ENCODE measurements around the gene ESD.
"Not testable (repeated sequence)": the region's sequence is repeated elsewhere in the genome, so short reads cannot be mapped to it uniquely, and the experiment has no call there.

ESD gene

GRCh38 chr13:46795321-46795720 lies 1.6 kb downstream of the ESD start:
- no peak for DNase-seq (ENCODE audit: low spot score)

- no peak for DNase-seq (ENCODE audit: low spot score)
Observed at GRCh38 chr13:46783504-46783903, 13.5 kb downstream of the ESD start.

GRCh38 chr13:46782691-46783090 lies 14.3 kb downstream of the ESD start:
- no peak for DNase-seq (ENCODE audit: low spot score)

- no peak for DNase-seq (ENCODE audit: low spot score)
Observed at GRCh38 chr13:46782066-46782465, 14.9 kb downstream of the ESD start.

- no peak for DNase-seq (ENCODE audit: low spot score)
Observed at GRCh38 chr13:46778890-46779289, 18.1 kb downstream of the ESD start.

- no peak for DNase-seq (ENCODE audit: low spot score)
Observed at GRCh38 chr13:46778095-46778494, 18.9 kb downstream of the ESD start.

- DNase-seq (ENCODE audit: low spot score) = no peak
Observed at GRCh38 chr13:46775385-46776107, 21.4 kb downstream of the ESD start.

- DNase-seq (ENCODE audit: low spot score) = no peak
Observed at GRCh38 chr13:46773541-46773940, 23.4 kb downstream of the ESD start.

- no peak for DNase-seq (ENCODE audit: low spot score)
Observed at GRCh38 chr13:46771693-46772092, 25.3 kb downstream of the ESD start.

GRCh38 chr13:46769925-46770324 lies 27.0 kb downstream of the ESD start:
- DNase-seq (ENCODE audit: low spot score) = not testable (repeated sequence)

GRCh38 chr13:46761866-46762265 lies 35.1 kb downstream of the ESD start:
- no peak for DNase-seq (ENCODE audit: low spot score)

- no peak for DNase-seq (ENCODE audit: low spot score)
Observed at GRCh38 chr13:46761174-46761573, 35.8 kb downstream of the ESD start.

- no peak for DNase-seq (ENCODE audit: low spot score)
Observed at GRCh38 chr13:46759846-46760245, 37.1 kb downstream of the ESD start.

- no peak for DNase-seq (ENCODE audit: low spot score)
Observed at GRCh38 chr13:46757640-46758039, 39.3 kb downstream of the ESD start.

GRCh38 chr13:46756977-46757376 lies 40.0 kb downstream of the ESD start:
- DNase-seq (ENCODE audit: low spot score) = no peak

GRCh38 chr13:46755508-46755907 lies 41.5 kb downstream of the ESD start:
- not testable (repeated sequence) for DNase-seq (ENCODE audit: low spot score)

- DNase-seq (ENCODE audit: low spot score) = no peak
Observed at GRCh38 chr13:46754812-46755211, 42.1 kb downstream of the ESD start.

GRCh38 chr13:46753917-46754316 lies 43.0 kb downstream of the ESD start:
- no peak for DNase-seq (ENCODE audit: low spot score)

GRCh38 chr13:46753137-46753536 lies 43.8 kb downstream of the ESD start:
- no peak for DNase-seq (ENCODE audit: low spot score)

- no peak for DNase-seq (ENCODE audit: low spot score)
Observed at GRCh38 chr13:46751811-46752635, 44.9 kb downstream of the ESD start.

- no peak for DNase-seq (ENCODE audit: low spot score)
Observed at GRCh38 chr13:46749951-46750350, 47.0 kb downstream of the ESD start.

GRCh38 chr13:46748300-46748699 lies 48.7 kb downstream of the ESD start:
- DNase-seq (ENCODE audit: low spot score) = no peak

- no peak for DNase-seq (ENCODE audit: low spot score)
Observed at GRCh38 chr13:46747031-46747820, 49.7 kb downstream of the ESD start.
